ENCODE data around the gene ZFAND5.

Gene ZFAND5

GRCh38 chr9:72400866-72401265 lies 35.9 kb upstream of the ZFAND5 start:
- H3K36me3 ChIP-seq (replicated peaks; ENCODE audit: insufficient read depth, low read length): no peaks in the 10 kb centered on the region
- TF ChIP-seq EZH2 (optimal IDR thresholded peaks at IDR 0.05; ENCODE audit: low read depth, low read length) (no peak), CTCF (IDR thresholded peaks at IDR 0.05; ENCODE audit: low read length) (no peak), EZH2phosphoT487 (IDR thresholded peaks at IDR 0.05; ENCODE audit: low read length) (no peak)
- H3K79me2 ChIP-seq (ENCODE audit: low read length): no peaks in the 10 kb centered on the region
- H3K4me2 ChIP-seq (ENCODE audit: low read depth, low read length): no peak overlapping the region
- no peak overlapping the region for H3K9ac ChIP-seq (ENCODE audit: low read length)
- H3K9me2 ChIP-seq (replicated peaks; ENCODE audit: insufficient read depth, low read length): no peaks in the 10 kb centered on the region
- no peak overlapping the region for H2AFZ ChIP-seq (ENCODE audit: low read length)
- H3K27me3 ChIP-seq (replicated peaks; ENCODE audit: insufficient read depth, low read length): no peaks in the 10 kb centered on the region
- H3K4me3 ChIP-seq (ENCODE audit: low read length): no peak overlapping the region
- H4K20me1 ChIP-seq (ENCODE audit: insufficient read depth, low read length): no peaks in the 10 kb centered on the region
- H3K27ac ChIP-seq (ENCODE audit: low read length): no peak overlapping the region
- no peaks in the 10 kb centered on the region for H3K4me1 ChIP-seq (ENCODE audit: low read length)
- no peaks in the 10 kb centered on the region for H3F3A ChIP-seq (ENCODE audit: insufficient read depth, low read length)
- H3K9me3 ChIP-seq (replicated peaks; ENCODE audit: insufficient read depth, low read length): no peaks in the 10 kb centered on the region
- DNase-seq: no peak

DNA sequence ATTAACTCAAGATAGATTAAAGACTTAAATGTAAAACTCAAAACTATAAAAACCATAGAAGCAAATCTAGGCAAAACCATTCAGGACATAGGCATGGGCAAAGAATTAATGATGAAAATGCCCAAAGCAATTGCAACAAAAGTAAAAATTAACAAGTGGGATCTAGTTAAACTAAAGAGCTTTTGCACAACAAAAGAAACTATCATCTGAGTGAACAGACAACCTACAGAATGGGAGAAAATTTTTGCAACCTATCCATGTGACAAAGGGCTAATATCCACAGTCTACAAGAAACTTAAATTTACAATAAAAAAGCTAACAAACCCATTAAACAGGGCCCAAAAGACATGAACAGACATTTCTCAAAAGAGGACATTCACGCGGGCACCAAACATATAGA lies 34.4 kb upstream of the ZFAND5 start:
- Histone ChIP-seq H2AFZ (ENCODE audit: low read length) (no peak overlapping the region), H3K9ac (ENCODE audit: low read length) (no peak overlapping the region), H3K79me2 (ENCODE audit: low read length) (no peaks in the 10 kb centered on the region), H3K4me3 (ENCODE audit: low read length) (no peak overlapping the region), H3K27me3 (replicated peaks; ENCODE audit: insufficient read depth, low read length) (no peaks in the 10 kb centered on the region), H3F3A (ENCODE audit: insufficient read depth, low read length) (no peaks in the 10 kb centered on the region), H3K4me2 (ENCODE audit: low read depth, low read length) (no peak overlapping the region), H3K4me1 (ENCODE audit: low read length) (no peaks in the 10 kb centered on the region), H3K9me3 (replicated peaks; ENCODE audit: insufficient read depth, low read length) (no peaks in the 10 kb centered on the region), H3K27ac (ENCODE audit: low read length) (no peak overlapping the region), H3K36me3 (replicated peaks; ENCODE audit: insufficient read depth, low read length) (no peaks in the 10 kb centered on the region), H4K20me1 (ENCODE audit: insufficient read depth, low read length) (no peaks in the 10 kb centered on the region), H3K9me2 (replicated peaks; ENCODE audit: insufficient read depth, low read length) (no peaks in the 10 kb centered on the region)
- no peak for TF ChIP-seq EZH2phosphoT487 (IDR thresholded peaks at IDR 0.05; ENCODE audit: low read length)
- no peak for TF ChIP-seq EZH2 (optimal IDR thresholded peaks at IDR 0.05; ENCODE audit: low read depth, low read length)
- TF ChIP-seq CTCF (IDR thresholded peaks at IDR 0.05; ENCODE audit: low read length): no peak
- DNase-seq: no peak

DNA sequence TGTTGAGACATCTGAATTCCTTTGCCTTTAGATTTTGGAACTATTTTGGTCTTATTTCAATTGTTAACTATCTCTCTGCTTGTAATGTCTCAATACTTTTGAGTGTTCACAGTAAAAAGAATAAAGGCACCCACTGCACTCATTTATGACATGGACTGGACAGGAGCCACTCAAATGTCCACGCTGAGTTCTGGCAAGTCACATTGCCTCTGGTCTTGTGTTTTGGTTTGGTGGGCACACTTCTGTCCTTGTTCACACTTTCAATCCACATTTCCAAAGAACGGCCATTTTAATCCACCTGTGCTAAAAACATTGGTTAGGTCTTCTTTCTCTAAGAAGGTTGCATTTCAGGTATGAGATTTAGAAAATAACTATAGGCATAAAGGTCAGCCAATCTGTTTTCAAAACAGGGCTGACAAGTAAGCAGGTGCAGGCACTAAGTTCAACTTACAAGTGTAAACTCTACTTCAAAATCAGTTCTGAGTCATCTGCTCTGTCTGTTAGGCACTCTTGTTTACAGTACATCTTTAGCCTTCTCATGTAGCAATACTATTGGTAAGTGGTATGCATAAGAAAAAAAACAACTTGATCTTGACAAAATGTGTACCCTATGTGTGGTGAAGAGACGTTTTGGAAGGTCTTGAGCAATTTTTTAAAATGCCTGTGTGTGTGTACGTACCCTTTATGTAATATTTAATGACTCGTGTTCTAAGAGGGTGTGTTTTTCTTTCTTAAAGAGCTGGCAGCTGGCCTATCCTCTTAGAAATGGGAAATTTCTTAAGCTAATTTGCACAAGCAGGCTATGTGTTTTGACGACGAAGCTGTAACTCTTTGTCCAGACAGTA lies 31.5 kb upstream of the ZFAND5 start:
- Histone ChIP-seq H3K9ac (ENCODE audit: low read length) (no peak overlapping the region), H3K9me2 (replicated peaks; ENCODE audit: insufficient read depth, low read length) (no peaks in the 10 kb centered on the region), H3K27me3 (replicated peaks; ENCODE audit: insufficient read depth, low read length) (no peaks in the 10 kb centered on the region), H3K27ac (ENCODE audit: low read length) (no peak overlapping the region), H3F3A (ENCODE audit: insufficient read depth, low read length) (no peaks in the 10 kb centered on the region), H3K36me3 (replicated peaks; ENCODE audit: insufficient read depth, low read length) (no peaks in the 10 kb centered on the region), H3K4me2 (ENCODE audit: low read depth, low read length) (no peak overlapping the region), H3K79me2 (ENCODE audit: low read length) (no peaks in the 10 kb centered on the region), H3K4me1 (ENCODE audit: low read length) (no peaks in the 10 kb centered on the region), H3K9me3 (replicated peaks; ENCODE audit: insufficient read depth, low read length) (no peaks in the 10 kb centered on the region), H2AFZ (ENCODE audit: low read length) (no peak overlapping the region), H3K4me3 (ENCODE audit: low read length) (no peak overlapping the region), H4K20me1 (ENCODE audit: insufficient read depth, low read length) (no peaks in the 10 kb centered on the region)
- DNase-seq: no peak
- TF ChIP-seq EZH2 (optimal IDR thresholded peaks at IDR 0.05; ENCODE audit: low read depth, low read length) (no peak), EZH2phosphoT487 (IDR thresholded peaks at IDR 0.05; ENCODE audit: low read length) (no peak), CTCF (IDR thresholded peaks at IDR 0.05; ENCODE audit: low read length) (no peak)
